K562 (cell line): ENCODE results near the gene DOCK1. TPM values are rescaled to one million over a fixed set of nuclear protein-coding genes. Genes with fewer than 3 reads are reported as not detected.

Experiments
- ATAC-seq: fragments of 200-7000 bp; cut with Tn5 transposase; 3 replicates; pipeline ENCODE4 v1.9.1; 2020; ENCODE audit warnings: moderate library complexity
- BruUV-seq: library from RNA; stranded (reverse); fragments of 400-500 nt; replicated peaks from 2 replicates; lab custom pipeline; 2021; lab: Mats Ljungman, UMichigan
- CTCF ChIA-PET: fragments of 300-600 bp; formaldehyde crosslinking; extraction: SDS; loops from one replicate; lab custom pipeline; 2021; ENCODE audit warnings: low intra/inter-chr PET ratio; lab: Yijun Ruan, JAX
- POLR2A ChIA-PET: fragments of 300-600, 350-650 bp; sonication (Branson Sonifier 250); formaldehyde crosslinking; extraction: SDS; loops from one replicate; lab custom pipeline; 2021; ENCODE audit warnings: antibody characterized with exemption, inconsistent platforms; lab: Yijun Ruan, JAX
- DNase-seq, 4 experiments: peaks; one replicate each; pipeline versions ENCODE4 v3.0.0 to v3.0.0-alpha.2; 2011 to 2018; ENCODE audit warnings: low spot score in 3 of 4, mixed read lengths in 3 of 4; ENCODE audit errors: extremely low read depth in 1 of 4
- FAIRE-seq: peaks from 2 replicates; lab custom pipeline; 2011; peaks lifted over from hg19 to GRCh38; lab: Jason Lieb, UNC
- H2AFZ ChIP-seq: 2 replicates; pipeline ENCODE4 v1.6.0; 2011; ENCODE audit warnings: low read depth, low read length, control low read depth, inconsistent platforms
- H3K27ac ChIP-seq: fragments of 200-600 bp; 3 replicates; pipeline ENCODE4 v1.8.0; 2011; ENCODE audit warnings: low read depth, mild to moderate bottlenecking, control low read depth, inconsistent platforms, low read length, moderate library complexity, mixed read lengths; ENCODE audit errors: extremely low read depth
- H3K27me3 ChIP-seq, 2 experiments: fragments of 300-600 bp in 1 of 2; 2 replicates in 1 of 2; 3 replicates in 1 of 2; pipeline versions ENCODE4 v1.6.0 to v1.8.0; 2011; ENCODE audit warnings: inconsistent platforms in 2 of 2, low read length in 2 of 2, mild to moderate bottlenecking in 1 of 2, mixed read lengths in 1 of 2, moderate library complexity in 1 of 2; ENCODE audit not compliant: control insufficient read depth in 2 of 2, insufficient read depth in 2 of 2
- H3K36me3 ChIP-seq: fragments of 300-600 bp; 3 replicates; pipeline ENCODE4 v1.8.0; 2011; ENCODE audit warnings: mild to moderate bottlenecking, low read length, inconsistent platforms; ENCODE audit not compliant: control insufficient read depth, insufficient read depth
- H3K4me1 ChIP-seq, 2 experiments: fragments of 200-600 bp in 1 of 2; replicated peaks in 1 of 2; 2 replicates in 1 of 2; 3 replicates in 1 of 2; pipeline versions ENCODE4 v1.5.1 to v1.8.0; 2011; ENCODE audit warnings: inconsistent platforms in 2 of 2, low read length in 2 of 2, mild to moderate bottlenecking in 1 of 2, mixed read lengths in 1 of 2, moderate library complexity in 1 of 2; ENCODE audit not compliant: control insufficient read depth in 2 of 2, insufficient read depth in 2 of 2
- H3K4me2 ChIP-seq: 2 replicates; pipeline ENCODE4 v1.6.1; 2011; ENCODE audit warnings: low read length, control low read depth, inconsistent platforms, mixed read lengths; ENCODE audit not compliant: insufficient read depth
- H3K4me3 ChIP-seq: fragments of 200-600 bp; sonication (generic), shearing (Covaris generic); 2 replicates; pipeline ENCODE4 v1.5.1; 2016; ENCODE audit warnings: control low read depth, inconsistent platforms
- H3K79me2 ChIP-seq: fragments of 200-600 bp; 3 replicates; pipeline ENCODE4 v1.8.0; 2011; ENCODE audit warnings: low read length, inconsistent platforms; ENCODE audit not compliant: control insufficient read depth, insufficient read depth
- H3K9ac ChIP-seq, 2 experiments: 2 replicates each; pipeline versions ENCODE4 v1.6.0 to v1.6.1; 2011; ENCODE audit warnings: low read depth in 2 of 2, low read length in 2 of 2, control low read depth in 1 of 2, inconsistent platforms in 1 of 2, mild to moderate bottlenecking in 1 of 2, mixed read lengths in 1 of 2; ENCODE audit not compliant: insufficient read depth in 1 of 2
- H3K9me1 ChIP-seq: one replicate; pipeline ENCODE4 v1.6.0; 2011; ENCODE audit warnings: inconsistent platforms, mild to moderate bottlenecking, low read length, moderate library complexity; ENCODE audit not compliant: control insufficient read depth, insufficient read depth
- H3K9me3 ChIP-seq: replicated peaks from 2 replicates; pipeline ENCODE4 v1.5.1; 2011; ENCODE audit warnings: low read depth, low read length, inconsistent platforms; ENCODE audit not compliant: control insufficient read depth, insufficient read depth
- H4K20me1 ChIP-seq: replicated peaks from 2 replicates; pipeline ENCODE4 v1.6.1; 2011; ENCODE audit warnings: low read length, inconsistent platforms, mixed read lengths; ENCODE audit not compliant: control insufficient read depth, insufficient read depth
- CCNT2 ChIP-seq: IDR thresholded peaks from 2 replicates; pipeline ENCODE4 v1.6.1; 2011; ENCODE audit warnings: borderline replicate concordance, low read depth, mild to moderate bottlenecking, moderate library complexity, mixed read lengths, low read length; ENCODE audit not compliant: insufficient read length; ENCODE audit errors: extremely low read depth
- COPS2 ChIP-seq: fragments of 450-650 bp; conservative IDR thresholded peaks from 2 replicates; pipeline ENCODE4 v1.6.1; 2016; ENCODE audit warnings: mild to moderate bottlenecking, moderate library complexity
- DDX20 ChIP-seq: fragments of 450-650 bp; IDR thresholded peaks from 2 replicates; pipeline ENCODE4 v1.6.1; 2016; ENCODE audit warnings: missing genetic modification characterization, low read depth, mild to moderate bottlenecking, missing compliant biosample characterization, moderate library complexity
- ETV5 ChIP-seq: sonication (generic); formaldehyde crosslinking; IDR thresholded peaks from 2 replicates; pipeline ENCODE4 v1.4.0; 2020; ENCODE audit warnings: low read depth, mild to moderate bottlenecking, missing genetic modification reagents
- FOSL1 ChIP-seq: fragments of 200-800 bp; sonication (Bioruptor generic); conservative IDR thresholded peaks from 2 replicates; pipeline ENCODE4 v1.6.1; 2016; ENCODE audit warnings: missing genetic modification characterization, missing compliant biosample characterization
- NCOA2 ChIP-seq, 2 experiments: fragments of 450-650 bp; IDR thresholded peaks; 2 replicates each; pipeline ENCODE4 v1.6.1; 2018; ENCODE audit warnings: mild to moderate bottlenecking in 2 of 2, moderate library complexity in 1 of 2; ENCODE audit not compliant: partially characterized antibody in 2 of 2
- NFRKB ChIP-seq: fragments of 450-650 bp; IDR thresholded peaks from 2 replicates; pipeline ENCODE4 v1.6.1; 2016; ENCODE audit warnings: low read depth
- NONO ChIP-seq, 2 experiments: fragments of 200-400 bp in 1 of 2; fragments of 450-650 bp in 1 of 2; formaldehyde crosslinking in 1 of 2; IDR thresholded peaks; 2 replicates each; pipeline ENCODE4 v1.6.1; 2017; ENCODE audit warnings: low read depth in 2 of 2, mild to moderate bottlenecking in 2 of 2, moderate library complexity in 2 of 2, low read length in 1 of 2
- POLR3A ChIP-seq: IDR thresholded peaks from 2 replicates; pipeline ENCODE4 v1.6.1; 2011; ENCODE audit warnings: borderline replicate concordance, mild to moderate bottlenecking, moderate library complexity; ENCODE audit not compliant: insufficient read length, insufficient read depth; ENCODE audit errors: extremely low read depth
- SMAD4 ChIP-seq: fragments of 250-450 bp; sonication (Bioruptor Pico); conservative IDR thresholded peaks from 2 replicates; pipeline ENCODE4 v1.8.0; 2021; ENCODE audit warnings: inconsistent platforms, mild to moderate bottlenecking, moderate library complexity
- TAF1 ChIP-seq: IDR thresholded peaks from 2 replicates; pipeline ENCODE4 v1.6.1; 2011; ENCODE audit warnings: mild to moderate bottlenecking, low read length, moderate library complexity; ENCODE audit not compliant: insufficient read depth, control insufficient read depth, severe bottlenecking; ENCODE audit errors: extremely low read depth
- WGBS: fragments of 100-300 bp; shearing (Covaris generic); methylation state at CpG from one replicate; pipeline ENCODE4 v1.1.6; 2016; ENCODE audit warnings: low coverage, mixed read lengths; ENCODE audit not compliant: insufficient coverage; ENCODE audit errors: missing lambda C conversion rate; 5-methylcytosine and 5-hydroxymethylcytosine counted together
- in situ Hi-C: fragments of 300-500 bp; cut with MboI; formaldehyde crosslinking; loops from 4 replicates; pipeline ENCODE4 v1.15.0; 2018; ENCODE audit warnings: inconsistent platforms, mixed read lengths
- intact Hi-C: fragments of 100-400 bp; cut with micrococcal nuclease; formaldehyde crosslinking; loops from 2 replicates; pipeline ENCODE4 v1.14.2; 2022
- polyA plus RNA-seq, 8 experiments: library from polyadenylated mRNA; depleted of rRNA in 4 of 8; stranded (reverse) in 5 of 8; unstranded in 3 of 8; fragments of >200 nt; fragmentation: Nextera tagmentation in 2 of 8; fragmentation: Illumina TruSeq in 1 of 8; extraction: Ambion mirVana in 2 of 8; extraction: Trizol in 1 of 8; gene quantifications; 2 replicates each; pipeline versions ENCODE4 v1.2.1 to v1.2.3, GENCODE V29; 2011 to 2014; ENCODE audit warnings: inconsistent platforms in 1 of 8, missing spikeins in 1 of 8
- total RNA-seq, 7 experiments: library from RNA; depleted of rRNA in 6 of 7; stranded (reverse); fragments of >200 nt in 6 of 7; fragmentation: Illumina TruSeq in 2 of 7; extraction: Trizol in 2 of 7; gene quantifications; 2 replicates each; pipeline versions ENCODE4 v1.2.1 to v1.2.3, GENCODE V29; 2011 to 2021; ENCODE audit warnings: low replicate concordance in 1 of 7
- TF ChIP-seq, protein P1 (sequence below): fragments of 200-800 bp; sonication (Bioruptor generic); IDR thresholded peaks from 2 replicates; pipeline ENCODE4 v1.6.1; 2017; ENCODE audit warnings: missing genetic modification characterization, missing compliant biosample characterization
- TF ChIP-seq, protein P2 (sequence below): sonication (generic); formaldehyde crosslinking; IDR thresholded peaks from 2 replicates; pipeline ENCODE4 v1.8.1; 2023; ENCODE audit warnings: mild to moderate bottlenecking, missing genetic modification reagents, moderate library complexity

DOCK1 gene
- total and polyA plus RNA-seq, 9 of the 15 experiments (the other 6 are each of a cell fraction or from before 2014, with no cell fraction given), result 0.31 TPM; not detected in 8

DNA sequence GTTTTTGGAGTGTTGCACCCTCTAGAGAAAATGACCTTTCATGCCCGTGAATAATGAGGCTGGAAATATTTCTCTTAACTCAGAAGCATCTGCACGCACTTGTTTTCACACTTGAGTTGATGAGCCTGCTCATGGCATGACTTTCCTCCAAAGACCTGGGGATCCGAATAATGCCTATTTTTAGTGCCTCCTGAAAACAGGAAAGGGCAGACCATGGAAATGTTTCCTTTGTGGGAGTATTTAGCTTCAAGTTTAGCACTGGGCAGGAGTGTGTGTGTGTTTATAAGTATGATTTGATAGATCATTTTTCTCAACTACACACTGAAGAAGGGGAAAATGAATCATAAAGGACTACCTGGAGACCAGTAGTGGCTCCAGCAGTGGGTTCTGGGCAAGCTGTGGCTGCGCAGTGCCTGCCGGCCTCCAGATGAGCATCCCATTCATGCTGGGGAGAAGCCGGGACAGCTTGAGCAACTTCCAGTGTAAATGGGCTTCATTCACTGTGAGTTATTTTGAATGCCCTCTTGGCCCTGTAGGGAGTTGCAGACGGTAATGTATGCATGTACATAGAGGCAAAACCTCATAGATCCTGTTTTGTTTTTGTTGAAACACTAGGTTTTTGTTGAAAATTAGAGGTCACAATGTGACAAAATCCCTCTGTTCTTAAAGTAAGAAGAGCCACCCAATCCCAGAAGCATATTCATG lies 408.9 kb downstream of the DOCK1 start:
- H3K4me1 ChIP-seq, result no peaks in the 10 kb centered on the region
- DNase-seq (no peak), ATAC-seq (no peak), FAIRE-seq (no peak)
- no peak overlapping the region for H3K4me2 ChIP-seq
- no peak overlapping the region for H3K9ac ChIP-seq
- no peaks in the 10 kb centered on the region for H3K9me1 ChIP-seq
- intact Hi-C loops, result no loop called here
- TF ChIP-seq FOSL1 (tag) (no peak), NONO (IDR thresholded peaks at IDR 0.05; ENCODE audit: low read depth in 2 of 2, low read length in 1 of 2) (no peak), SMAD4 (CRISPR knock-in tag) (no peak), CCNT2 (no peak), DDX20 (no peak), COPS2 (no peak), NFRKB (no peak), TAF1 (no peak), NCOA2 (IDR thresholded peaks at IDR 0.05; ENCODE audit: partially characterized antibody in 2 of 2) (no peak), ETV5 (CRISPR knock-in tag) (no peak), POLR3A (no peak)
- TF ChIP-seq, protein P1, sequence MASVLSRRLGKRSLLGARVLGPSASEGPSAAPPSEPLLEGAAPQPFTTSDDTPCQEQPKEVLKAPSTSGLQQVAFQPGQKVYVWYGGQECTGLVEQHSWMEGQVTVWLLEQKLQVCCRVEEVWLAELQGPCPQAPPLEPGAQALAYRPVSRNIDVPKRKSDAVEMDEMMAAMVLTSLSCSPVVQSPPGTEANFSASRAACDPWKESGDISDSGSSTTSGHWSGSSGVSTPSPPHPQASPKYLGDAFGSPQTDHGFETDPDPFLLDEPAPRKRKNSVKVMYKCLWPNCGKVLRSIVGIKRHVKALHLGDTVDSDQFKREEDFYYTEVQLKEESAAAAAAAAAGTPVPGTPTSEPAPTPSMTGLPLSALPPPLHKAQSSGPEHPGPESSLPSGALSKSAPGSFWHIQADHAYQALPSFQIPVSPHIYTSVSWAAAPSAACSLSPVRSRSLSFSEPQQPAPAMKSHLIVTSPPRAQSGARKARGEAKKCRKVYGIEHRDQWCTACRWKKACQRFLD (CRISPR knock-in tag), result no peak
- TF ChIP-seq, protein P2, sequence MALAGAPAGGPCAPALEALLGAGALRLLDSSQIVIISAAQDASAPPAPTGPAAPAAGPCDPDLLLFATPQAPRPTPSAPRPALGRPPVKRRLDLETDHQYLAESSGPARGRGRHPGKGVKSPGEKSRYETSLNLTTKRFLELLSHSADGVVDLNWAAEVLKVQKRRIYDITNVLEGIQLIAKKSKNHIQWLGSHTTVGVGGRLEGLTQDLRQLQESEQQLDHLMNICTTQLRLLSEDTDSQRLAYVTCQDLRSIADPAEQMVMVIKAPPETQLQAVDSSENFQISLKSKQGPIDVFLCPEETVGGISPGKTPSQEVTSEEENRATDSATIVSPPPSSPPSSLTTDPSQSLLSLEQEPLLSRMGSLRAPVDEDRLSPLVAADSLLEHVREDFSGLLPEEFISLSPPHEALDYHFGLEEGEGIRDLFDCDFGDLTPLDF, result no peak
- no peaks in the 10 kb centered on the region for H4K20me1 ChIP-seq
- no peaks in the 10 kb centered on the region for H3K79me2 ChIP-seq
- H3K9me3 ChIP-seq, result no peaks in the 10 kb centered on the region
- POLR2A ChIA-PET, result no interaction called here
- WGBS, result 3% methylated on average over 7 of the region's 7 CpGs
- in situ Hi-C loops, result no loop called here
- H3K36me3 ChIP-seq, result no peaks in the 10 kb centered on the region
- no peak overlapping the region for H3K4me3 ChIP-seq
- H3K27ac ChIP-seq, result no peak overlapping the region
- no TSS peak for BruUV-seq
- CTCF ChIA-PET, result no interaction called here
- no peak overlapping the region for H2AFZ ChIP-seq
- no peaks in the 10 kb centered on the region for H3K27me3 ChIP-seq
